ENCODE measurements around the gene CH25H. TPM values are rescaled to one million over a fixed set of nuclear protein-coding genes. Genes with fewer than 3 reads are reported as not detected.
"Not testable (repeated sequence)": the region's sequence is repeated elsewhere in the genome, so short reads cannot be mapped to it uniquely, and the experiment has no call there.

The CH25H gene
- polyA plus RNA-seq, 4 donors, result 0.15 to 2.7 (median 0.30) TPM

DNA sequence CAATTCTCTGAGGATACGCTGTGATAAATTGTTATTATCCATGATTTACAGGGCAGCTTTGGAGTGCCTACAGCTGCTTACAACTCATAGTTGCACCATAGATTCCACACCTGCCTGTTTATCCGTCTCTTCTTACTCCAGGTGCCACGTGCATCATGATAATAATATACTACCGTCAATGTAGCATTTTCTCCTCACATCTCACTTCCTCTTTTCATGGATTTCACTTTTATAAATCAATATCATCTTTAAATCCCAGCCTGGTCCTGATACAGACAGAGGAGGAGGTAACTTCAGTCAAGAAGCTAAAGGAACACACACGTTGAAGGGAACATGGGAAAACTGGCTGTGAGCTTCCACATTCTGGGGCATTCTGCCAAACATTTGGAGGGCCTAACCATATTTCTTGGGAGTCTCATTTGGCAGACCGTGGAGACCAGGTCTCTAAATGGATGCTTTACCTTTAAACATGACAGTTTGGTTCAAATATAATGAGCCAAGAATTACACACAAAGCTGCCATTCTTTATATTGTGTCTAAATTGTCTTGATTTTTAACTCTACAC is 2.4 kb downstream of the CH25H start:
- DNase-seq (ENCODE audit: low read depth in 4 of 4, low spot score in 3 of 4), result no peak

DNA sequence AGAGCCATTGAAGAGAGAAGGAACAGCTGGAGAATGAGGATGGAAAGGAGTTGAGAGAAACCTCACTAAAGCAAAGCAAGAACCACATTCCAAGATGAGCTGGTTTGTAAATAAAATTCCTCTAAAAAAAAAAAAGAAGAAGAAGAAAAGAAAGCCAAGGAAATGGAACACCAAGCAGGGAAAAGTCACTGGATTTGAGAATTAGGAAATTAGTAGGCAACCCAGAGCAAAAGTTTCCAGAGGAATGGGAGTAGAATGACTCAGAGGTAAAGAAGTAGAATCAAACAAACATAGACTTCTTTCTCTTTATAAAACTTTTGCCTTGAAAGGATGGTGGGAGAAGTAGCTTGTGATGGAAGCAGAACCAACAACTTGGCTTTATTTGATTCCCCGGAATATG is 3.9 kb downstream of the CH25H start:
- no peak for DNase-seq (ENCODE audit: low read depth in 4 of 4, low spot score in 3 of 4)

DNA sequence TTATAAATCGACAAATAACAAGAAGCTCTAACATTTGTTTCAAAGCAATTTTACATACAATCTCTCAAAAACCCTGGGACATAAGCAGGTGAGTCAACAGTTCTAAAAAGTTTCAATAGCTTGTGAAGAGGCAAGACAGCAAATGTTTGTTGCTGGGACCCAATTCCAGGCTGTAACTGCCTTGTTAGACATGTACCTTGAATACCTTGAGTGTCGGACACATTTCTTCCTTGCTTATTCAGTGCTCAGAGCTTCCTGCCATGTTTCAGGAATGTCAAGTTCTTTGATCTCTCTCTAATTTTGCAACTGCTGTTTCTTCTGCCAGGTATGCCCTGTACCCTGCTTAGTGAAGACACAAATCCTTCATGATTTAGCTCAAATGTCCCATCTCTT is 5.1 kb downstream of the CH25H start:
- DNase-seq (ENCODE audit: low read depth in 4 of 4, low spot score in 3 of 4), result no peak

GRCh38 chr10:89201345-89202032 is 5.6 kb downstream of the CH25H start:
- DNase-seq (ENCODE audit: low read depth in 4 of 4, low spot score in 3 of 4), result no peak

- DNase-seq (ENCODE audit: low read depth in 4 of 4, low spot score in 3 of 4), result no peak
Measured at GRCh38 chr10:89197473-89197872, 9.6 kb downstream of the CH25H start.

DNA sequence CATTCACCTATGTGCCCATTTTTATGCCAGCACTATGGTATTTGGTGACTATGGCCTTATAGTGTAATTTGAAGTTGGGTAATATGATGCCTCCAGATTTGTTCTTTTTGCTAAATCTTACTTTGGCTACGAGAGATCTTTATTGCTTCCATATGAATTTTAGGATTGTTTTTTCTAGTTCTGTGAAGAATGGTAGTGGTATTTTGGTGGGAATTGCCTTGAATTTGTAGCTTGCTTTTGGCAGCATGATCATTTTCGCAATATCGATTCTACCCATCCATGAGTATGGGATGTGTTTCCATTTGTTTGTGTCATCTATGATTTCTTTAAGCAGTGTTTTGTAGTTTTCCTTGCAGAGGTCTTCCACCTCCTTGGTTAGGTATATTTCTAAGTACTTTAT is 15.8 kb downstream of the CH25H start:
- not testable (repeated sequence) for DNase-seq (ENCODE audit: low read depth in 4 of 4, low spot score in 3 of 4)

- no peak for DNase-seq (ENCODE audit: low read depth in 4 of 4, low spot score in 3 of 4)
Measured at GRCh38 chr10:89189211-89189734, 17.8 kb downstream of the CH25H start.

GRCh38 chr10:89185658-89186057 is 21.5 kb downstream of the CH25H start:
- no peak for DNase-seq (ENCODE audit: low read depth in 4 of 4, low spot score in 3 of 4)

GRCh38 chr10:89184638-89185037 is 22.5 kb downstream of the CH25H start:
- no peak for DNase-seq (ENCODE audit: low read depth in 4 of 4, low spot score in 3 of 4)

DNA sequence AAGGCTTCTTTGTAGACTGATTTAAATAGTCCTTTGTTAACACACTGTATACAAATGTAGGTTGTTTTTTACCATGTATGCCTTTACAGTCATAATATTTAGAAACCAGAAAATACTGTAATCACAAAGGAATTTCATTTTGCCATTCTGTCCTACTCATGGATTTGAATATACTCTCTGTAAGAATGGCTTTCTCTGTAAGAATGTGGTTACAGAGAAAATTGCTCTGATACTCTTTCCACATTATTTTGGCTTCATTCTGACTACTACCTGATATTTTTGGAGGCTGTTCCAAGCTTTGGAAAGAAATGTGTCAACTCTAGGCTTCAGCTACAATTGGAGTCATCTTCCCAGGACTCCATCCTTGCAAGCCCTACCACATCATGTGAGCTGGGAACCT is 23.5 kb downstream of the CH25H start:
- DNase-seq (ENCODE audit: low read depth in 4 of 4, low spot score in 3 of 4), result no peak

DNA sequence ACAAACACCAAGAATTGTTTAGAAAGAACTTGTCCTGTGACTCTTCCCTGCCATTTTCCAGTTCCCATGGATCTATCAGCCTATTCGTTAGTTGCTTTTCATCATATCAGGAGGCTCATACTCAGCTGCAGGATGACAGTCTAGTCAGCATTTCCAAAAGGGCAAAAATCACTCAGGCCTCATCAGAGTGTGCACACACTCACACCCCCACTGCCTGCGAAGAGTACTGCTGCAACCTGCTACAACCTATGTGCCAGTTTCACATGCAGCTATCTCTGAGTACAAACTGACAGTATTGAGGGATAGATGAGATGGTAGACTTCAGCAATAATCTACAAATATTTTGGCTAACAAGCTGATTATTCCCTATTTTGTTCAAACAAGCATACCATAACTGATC is 24.2 kb downstream of the CH25H start:
- no peak for DNase-seq (ENCODE audit: low read depth in 4 of 4, low spot score in 3 of 4)

DNA sequence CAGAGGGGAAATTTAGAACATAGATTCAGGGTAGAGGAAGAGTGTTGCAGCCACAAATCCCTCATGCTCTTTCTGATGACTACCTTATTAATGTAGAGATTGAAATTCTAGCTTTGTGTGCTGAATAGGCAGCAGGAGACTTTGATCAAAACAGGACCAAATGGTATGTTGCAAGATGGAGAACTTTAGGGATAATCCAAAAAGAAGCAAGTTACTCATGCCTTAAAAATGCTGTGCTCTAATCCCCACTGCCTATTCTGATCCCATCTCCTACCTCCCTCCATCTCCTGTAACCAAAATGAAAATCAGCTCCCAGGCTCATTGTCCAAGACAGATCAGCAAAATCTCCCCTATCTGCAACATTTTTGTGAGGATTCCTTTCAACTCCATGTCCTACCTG is 31.3 kb downstream of the CH25H start:
- DNase-seq (ENCODE audit: low read depth in 4 of 4, low spot score in 3 of 4), result no peak

DNA sequence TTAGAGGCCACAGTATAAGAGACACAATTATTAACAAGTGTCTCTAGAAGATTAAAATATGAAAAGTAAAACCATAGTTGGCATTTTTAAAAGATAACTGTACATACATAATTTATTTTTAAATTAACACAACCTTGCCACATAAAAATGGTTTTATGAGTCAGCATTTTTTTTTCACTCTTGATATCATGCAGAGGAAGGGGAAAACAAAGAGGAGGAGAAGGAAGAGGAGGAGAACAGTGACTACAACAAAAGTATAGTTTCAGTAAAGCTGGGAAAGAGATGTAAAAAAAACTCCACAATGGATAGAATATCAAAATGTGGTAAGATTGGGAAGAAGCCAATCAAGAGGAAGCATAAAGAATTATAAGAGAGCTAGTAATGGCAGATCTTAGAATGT is 34.0 kb downstream of the CH25H start:
- DNase-seq (ENCODE audit: low read depth in 4 of 4, low spot score in 3 of 4), result no peak

DNA sequence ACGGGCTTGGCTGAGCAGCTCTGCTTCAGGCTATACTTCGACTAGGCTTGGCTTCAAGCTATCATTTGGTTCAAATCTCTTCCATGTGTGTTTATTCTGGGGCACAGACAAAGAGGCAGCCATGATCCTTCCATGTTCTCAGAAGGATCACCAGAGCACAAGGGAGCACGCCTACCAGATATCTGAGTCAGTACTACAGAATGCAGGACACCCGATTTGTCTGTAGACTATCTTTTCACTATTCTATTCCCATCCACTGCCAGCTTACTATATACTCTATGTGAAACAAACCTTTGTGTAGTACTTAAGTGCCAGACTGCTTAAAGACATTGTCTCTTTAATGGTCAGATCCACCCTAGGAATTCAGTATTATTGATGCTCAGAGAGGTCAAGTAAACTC is 35.1 kb downstream of the CH25H start:
- DNase-seq (ENCODE audit: low read depth in 4 of 4, low spot score in 3 of 4), result no peak

GRCh38 chr10:89171263-89171872 is 35.7 kb downstream of the CH25H start:
- no peak for DNase-seq (ENCODE audit: low read depth in 4 of 4, low spot score in 3 of 4)

GRCh38 chr10:89168354-89168900 is 38.7 kb downstream of the CH25H start:
- DNase-seq (ENCODE audit: low read depth in 4 of 4, low spot score in 3 of 4), result not testable (repeated sequence)

DNA sequence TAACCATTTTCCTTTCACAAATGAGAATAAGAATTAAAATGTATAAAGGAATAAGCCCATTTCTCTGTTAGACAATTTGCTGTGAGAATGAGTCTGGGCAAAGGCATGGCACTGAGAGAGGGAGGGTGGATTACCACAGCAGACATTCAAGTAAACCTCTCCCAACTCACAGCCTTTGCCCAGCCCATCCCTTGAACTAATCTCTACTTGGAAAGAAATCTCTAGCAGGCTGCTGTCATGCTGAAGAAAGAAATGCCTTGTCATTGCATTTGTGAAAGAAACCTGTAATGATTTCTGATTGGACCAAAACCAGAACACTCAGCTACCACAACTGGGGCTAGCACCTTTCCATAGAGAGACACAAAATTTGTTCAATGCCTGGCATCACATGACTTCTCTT is 39.2 kb downstream of the CH25H start:
- no peak for DNase-seq (ENCODE audit: low read depth in 4 of 4, low spot score in 3 of 4)

GRCh38 chr10:89165923-89166322 is 41.2 kb downstream of the CH25H start:
- no peak for DNase-seq (ENCODE audit: low read depth in 4 of 4, low spot score in 3 of 4)

DNA sequence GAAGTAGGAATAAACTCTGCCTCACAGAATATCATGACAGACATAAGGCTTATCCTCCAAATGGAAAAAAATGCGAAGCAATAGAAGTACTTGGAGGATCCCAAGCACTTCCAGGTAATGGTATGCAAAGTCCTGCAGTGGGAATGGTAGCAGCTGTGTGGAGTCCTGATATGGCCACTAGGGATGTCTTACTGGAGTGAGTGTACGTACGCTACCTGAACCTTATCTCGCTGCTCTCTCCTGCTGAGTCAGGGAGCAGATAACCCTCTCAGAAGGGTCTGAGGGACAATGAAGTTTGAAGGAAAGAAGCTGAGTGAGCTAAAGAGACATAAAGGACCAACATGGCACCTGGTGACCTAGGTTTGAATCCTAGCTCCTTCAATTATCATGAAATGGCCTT is 42.2 kb downstream of the CH25H start:
- no peak for DNase-seq (ENCODE audit: low read depth in 4 of 4, low spot score in 3 of 4)

DNA sequence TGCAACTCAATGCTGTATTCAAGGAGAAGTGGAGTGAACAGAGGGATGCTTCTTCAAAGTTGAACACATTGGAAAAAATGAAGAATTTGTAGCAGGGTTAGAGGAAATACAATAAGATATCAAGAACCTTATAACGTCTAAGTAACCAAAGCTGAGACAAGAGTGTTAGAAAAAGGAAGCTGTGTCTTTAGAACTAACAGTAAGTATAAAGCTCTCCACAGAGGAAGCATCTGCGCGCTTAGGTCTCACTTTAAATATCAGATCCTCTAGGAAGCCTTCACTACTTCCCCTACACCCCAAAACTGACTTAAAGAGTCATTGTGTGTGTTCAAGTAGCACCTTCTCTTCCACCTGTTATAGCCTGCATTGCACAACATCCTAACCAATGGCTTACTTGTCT is 43.0 kb downstream of the CH25H start:
- DNase-seq (ENCODE audit: low read depth in 4 of 4, low spot score in 3 of 4), result no peak

DNA sequence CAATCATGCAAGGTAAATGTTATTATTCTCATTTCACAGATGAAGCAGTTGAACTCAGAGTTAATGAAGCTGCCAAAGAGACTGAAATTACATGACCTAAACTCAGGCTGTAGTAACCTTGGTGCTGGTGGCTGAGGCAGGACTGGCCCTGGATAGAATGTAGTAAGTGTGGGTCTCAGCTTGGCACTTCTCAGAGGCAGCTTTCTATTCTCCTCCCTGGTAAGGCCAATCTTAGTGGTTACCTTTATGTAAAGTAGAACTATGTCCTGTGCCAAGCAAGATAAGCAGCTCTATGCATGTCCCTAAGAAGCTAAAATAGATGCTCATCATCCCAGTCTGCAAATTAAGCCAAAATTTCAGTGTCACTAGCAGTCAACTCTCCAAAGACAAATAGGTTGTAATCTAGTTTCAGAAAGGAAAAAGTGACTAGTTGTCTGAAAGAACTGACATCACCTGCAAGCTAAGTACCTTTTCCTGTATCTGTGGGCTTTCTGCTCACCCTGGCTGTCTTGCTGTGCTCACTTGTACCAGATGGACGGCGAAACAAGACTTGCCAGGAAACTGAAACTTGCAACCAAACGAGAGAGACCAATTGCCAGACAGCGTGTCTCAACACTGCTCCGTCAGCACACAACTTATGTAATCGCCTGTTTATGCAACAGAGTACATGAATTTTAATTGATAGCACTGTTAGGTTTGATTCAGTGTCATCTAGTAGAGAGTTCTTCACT is 43.7 kb downstream of the CH25H start:
- DNase-seq (ENCODE audit: low read depth in 4 of 4, low spot score in 3 of 4), result no peak

Measured in left renal pelvis (tissue), 4 donors.